GM13976 (cell line): Measurements from ENCODE around the gene YBX1.
A peak's percentile ranks its signal among the peaks of the same experiment; 100 is the strongest.
"Not testable (repeated sequence)": the region's sequence is repeated elsewhere in the genome, so short reads cannot be mapped to it uniquely, and the experiment has no call there.

ENCODE experiments used
- DNase-seq: peaks from one replicate; pipeline ENCODE4 v3.0.0; 2012; ENCODE audit warnings: low spot score
- in situ Hi-C: fragments of 300-500 bp; cut with MboI; formaldehyde crosslinking; loops from one replicate; pipeline ENCODE4 v1.12.0; 2022; ENCODE audit warnings: low sequenced_read_pairs, mixed read lengths, inconsistent platforms; ENCODE audit not compliant: unreplicated experiment
- TF ChIP-seq, protein P1 (sequence below): IDR thresholded peaks from 2 replicates; pipeline ENCODE4 v1.5.1; 2012; ENCODE audit warnings: borderline replicate concordance, mild to moderate bottlenecking; ENCODE audit not compliant: insufficient read depth; ENCODE audit errors: extremely low read depth, missing control alignments, control extremely low read depth

Gene YBX1

GRCh38 chr1:42745851-42746250, 63.6 kb downstream of the YBX1 start:
- DNase-seq: no peak
- in situ Hi-C loops: loop anchor here (10.0 to 25.0 kb wide), 2 partner anchors 161 to 409 kb away; partner anchors contain the start of gene FOXJ3
- TF ChIP-seq, protein P1, sequence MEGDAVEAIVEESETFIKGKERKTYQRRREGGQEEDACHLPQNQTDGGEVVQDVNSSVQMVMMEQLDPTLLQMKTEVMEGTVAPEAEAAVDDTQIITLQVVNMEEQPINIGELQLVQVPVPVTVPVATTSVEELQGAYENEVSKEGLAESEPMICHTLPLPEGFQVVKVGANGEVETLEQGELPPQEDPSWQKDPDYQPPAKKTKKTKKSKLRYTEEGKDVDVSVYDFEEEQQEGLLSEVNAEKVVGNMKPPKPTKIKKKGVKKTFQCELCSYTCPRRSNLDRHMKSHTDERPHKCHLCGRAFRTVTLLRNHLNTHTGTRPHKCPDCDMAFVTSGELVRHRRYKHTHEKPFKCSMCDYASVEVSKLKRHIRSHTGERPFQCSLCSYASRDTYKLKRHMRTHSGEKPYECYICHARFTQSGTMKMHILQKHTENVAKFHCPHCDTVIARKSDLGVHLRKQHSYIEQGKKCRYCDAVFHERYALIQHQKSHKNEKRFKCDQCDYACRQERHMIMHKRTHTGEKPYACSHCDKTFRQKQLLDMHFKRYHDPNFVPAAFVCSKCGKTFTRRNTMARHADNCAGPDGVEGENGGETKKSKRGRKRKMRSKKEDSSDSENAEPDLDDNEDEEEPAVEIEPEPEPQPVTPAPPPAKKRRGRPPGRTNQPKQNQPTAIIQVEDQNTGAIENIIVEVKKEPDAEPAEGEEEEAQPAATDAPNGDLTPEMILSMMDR: no peak

DNA sequence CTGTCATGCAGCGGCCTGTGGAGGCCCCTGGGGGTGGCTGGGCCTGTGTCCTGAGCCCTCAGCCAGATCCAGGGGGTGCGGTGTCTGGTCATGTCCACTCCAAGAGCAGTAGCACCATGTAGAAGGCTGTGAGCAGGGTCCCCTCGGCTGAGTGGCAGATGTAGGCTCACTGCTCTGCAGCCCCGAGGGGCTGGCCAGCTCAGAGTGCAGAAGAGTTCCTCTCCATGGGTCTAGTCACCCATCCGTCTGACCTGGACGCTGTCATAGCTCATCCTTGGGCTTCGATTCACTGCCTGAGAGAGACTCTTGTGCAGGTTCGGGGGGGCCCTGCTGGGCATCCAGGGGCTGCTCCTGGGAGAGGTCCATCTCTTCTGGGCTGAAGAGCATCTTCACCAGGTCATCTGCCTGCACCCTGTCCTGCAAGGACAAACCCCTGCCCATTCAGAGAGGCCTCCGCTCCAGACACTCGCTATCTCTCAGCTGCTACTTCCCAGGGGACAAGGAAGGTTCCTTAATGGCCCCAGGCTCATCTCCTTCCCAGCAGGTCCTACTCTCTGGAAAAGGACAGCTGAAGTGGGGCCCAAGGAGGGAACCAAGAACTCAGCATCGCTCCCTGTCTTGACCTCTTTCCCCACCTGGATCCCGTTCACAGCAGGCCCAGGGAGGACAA, 64.4 kb downstream of the YBX1 start:
- TF ChIP-seq, protein P1: no peak
- in situ Hi-C loops: loop anchor here (10.0 to 25.0 kb wide), 2 partner anchors 162 to 409 kb away; partner anchors contain the start of gene FOXJ3
- no peak for DNase-seq

GRCh38 chr1:42747125-42747524, 64.9 kb downstream of the YBX1 start:
- in situ Hi-C loops: loop anchor here (10.0 to 25.0 kb wide), 2 partner anchors 162 to 410 kb away; partner anchors contain the start of gene FOXJ3
- DNase-seq: peak; percentile 69
- TF ChIP-seq, protein P1: peak; percentile 60

DNA sequence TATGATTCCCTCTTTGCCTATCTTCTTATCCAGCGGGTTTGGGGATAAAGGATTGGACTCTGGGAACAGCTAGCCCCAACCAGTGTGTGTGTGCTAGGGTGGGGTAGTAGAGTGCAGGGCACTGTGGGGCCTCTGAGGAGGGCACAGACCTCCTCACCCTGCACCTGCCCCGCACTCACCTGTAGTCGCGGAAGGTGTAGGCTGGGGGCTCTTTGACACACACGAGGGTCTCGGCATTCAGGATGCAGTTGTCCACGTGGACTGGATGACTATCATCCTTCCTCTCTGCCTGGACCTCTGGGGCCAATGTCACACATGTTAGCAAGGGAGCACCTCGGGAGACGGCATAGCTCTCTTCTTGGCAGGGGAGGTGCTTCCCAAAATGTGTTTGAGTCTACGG, 65.8 kb downstream of the YBX1 start:
- DNase-seq: no peak
- in situ Hi-C loops: loop anchor here (10.0 to 25.0 kb wide), 2 partner anchors 163 to 411 kb away; partner anchors contain the start of gene FOXJ3
- TF ChIP-seq, protein P1: no peak

DNA sequence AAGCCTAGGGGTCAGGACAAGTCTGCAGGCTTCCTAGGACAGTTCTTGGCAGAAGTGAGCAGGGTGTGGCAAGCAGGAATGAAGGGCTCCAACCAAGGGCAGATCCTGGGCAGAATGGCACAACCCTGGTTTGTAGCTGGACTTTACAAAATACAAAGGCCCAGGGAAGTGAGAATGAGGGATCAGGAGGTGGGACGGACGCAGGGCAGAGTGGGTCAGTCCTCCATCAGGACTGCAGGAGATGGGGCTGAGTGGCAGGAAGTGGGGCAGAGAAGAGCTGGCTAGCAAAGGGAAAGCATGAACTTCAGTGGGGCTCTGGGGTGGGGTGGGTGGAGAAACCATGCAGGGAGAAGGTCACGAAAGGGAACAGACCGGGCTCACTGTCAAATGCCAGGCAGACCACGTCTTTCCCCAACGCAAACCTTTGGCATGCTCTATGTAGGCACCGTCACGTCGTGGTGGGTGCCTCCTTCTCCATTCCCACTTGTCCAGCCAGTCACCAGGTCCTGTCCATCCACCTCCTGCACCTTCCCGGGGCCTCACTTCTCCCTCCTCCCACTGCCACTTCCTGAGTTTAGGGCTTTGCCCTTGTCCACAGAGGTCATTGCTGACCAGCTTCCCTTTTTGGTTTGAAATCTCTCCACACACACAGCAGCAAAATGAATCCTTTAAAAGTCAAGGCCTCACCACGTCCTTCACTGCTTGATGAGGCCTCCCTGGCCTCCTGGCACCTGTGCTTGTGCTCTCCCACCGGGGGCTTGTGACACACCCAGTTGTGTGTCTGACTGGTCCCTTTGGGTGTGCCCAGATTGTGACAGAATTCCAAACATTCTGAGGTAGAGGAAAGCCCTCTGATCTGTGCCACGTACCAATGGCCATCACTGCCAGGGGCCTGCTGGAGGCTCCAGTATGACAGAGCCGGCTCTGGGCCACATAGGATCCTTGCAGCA, 66.5 kb downstream of the YBX1 start:
- no peak for DNase-seq
- in situ Hi-C loops: loop anchor here (10.0 to 25.0 kb wide), 2 partner anchors 164 to 411 kb away; partner anchors contain the start of gene FOXJ3
- TF ChIP-seq, protein P1: no peak

DNA sequence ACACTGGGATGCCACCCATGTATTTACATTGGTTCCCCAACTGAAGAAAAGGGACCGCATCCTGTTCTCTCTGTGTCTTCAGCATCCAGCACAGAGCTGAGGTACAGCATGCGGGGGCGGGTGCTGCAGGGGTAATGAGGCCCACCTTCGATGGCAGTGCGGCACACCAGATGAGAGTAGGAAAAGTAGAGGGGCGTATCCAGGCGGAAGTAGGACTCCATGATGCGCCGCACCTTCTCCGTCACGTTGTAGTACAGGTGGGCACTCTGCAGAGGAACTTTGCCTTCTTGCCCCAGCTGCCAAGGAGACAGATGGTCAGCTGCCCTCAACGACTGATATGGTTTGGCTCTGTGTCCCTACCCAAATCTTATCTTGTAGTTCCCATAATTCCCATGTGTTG, 67.8 kb downstream of the YBX1 start:
- in situ Hi-C loops: no loop called here
- DNase-seq: no peak
- TF ChIP-seq, protein P1: no peak

GRCh38 chr1:42751511-42752070, 69.4 kb downstream of the YBX1 start:
- DNase-seq, in situ Hi-C loops: not testable (repeated sequence)
